GM21576 (cell line): ENCODE data around the gene FRMD5.
A peak's percentile ranks its signal among the peaks of the same experiment; 100 is the strongest.
"Not testable (repeated sequence)": the region's sequence is repeated elsewhere in the genome, so short reads cannot be mapped to it uniquely, and the experiment has no call there.

Source experiments
- ATAC-seq: cut with Tn5 transposase; IDR thresholded peaks from one replicate; pipeline ENCODE4 v1.9.1; 2021; ENCODE audit warnings: mild to moderate bottlenecking, moderate library complexity; ENCODE audit not compliant: unreplicated experiment

FRMD5 gene

GRCh38 chr15:44195151-44195740, at the start of gene FRMD5:
Gene FRMD5 (minus strand): TSS chr15:44195271.
- ATAC-seq: peak; percentile 90

- no peak for ATAC-seq
Measured at GRCh38 chr15:44243829-44244228, 48.8 kb upstream of the FRMD5 start.

- no peak for ATAC-seq
Measured at GRCh38 chr15:44243141-44243540, 48.1 kb upstream of the FRMD5 start.

GRCh38 chr15:44231842-44232241, 36.8 kb upstream of the FRMD5 start:
- ATAC-seq: no peak

GRCh38 chr15:44229301-44229700, 34.2 kb upstream of the FRMD5 start:
- ATAC-seq: not testable (repeated sequence)

- ATAC-seq: no peak
Measured at GRCh38 chr15:44227584-44227983, 32.5 kb upstream of the FRMD5 start.

GRCh38 chr15:44227001-44227400, 31.9 kb upstream of the FRMD5 start:
- ATAC-seq: not testable (repeated sequence)

GRCh38 chr15:44222478-44222877, 27.4 kb upstream of the FRMD5 start:
- ATAC-seq: no peak

- no peak for ATAC-seq
Measured at GRCh38 chr15:44219073-44219472, 24.0 kb upstream of the FRMD5 start.

- no peak for ATAC-seq
Measured at GRCh38 chr15:44216958-44217357, 21.9 kb upstream of the FRMD5 start.

GRCh38 chr15:44215594-44215993, 20.5 kb upstream of the FRMD5 start:
- ATAC-seq: no peak

GRCh38 chr15:44208956-44209355, 13.9 kb upstream of the FRMD5 start:
- no peak for ATAC-seq

- ATAC-seq: no peak
Measured at GRCh38 chr15:44207643-44208042, 12.6 kb upstream of the FRMD5 start.

- ATAC-seq: no peak
Measured at GRCh38 chr15:44199393-44199792, 4.3 kb upstream of the FRMD5 start.

- ATAC-seq: peak; percentile 33
Measured at GRCh38 chr15:44194323-44195150, 534 bp downstream of the FRMD5 start.

GRCh38 chr15:44193651-44194322, 1.3 kb downstream of the FRMD5 start:
- no peak for ATAC-seq

- ATAC-seq: no peak
Measured at GRCh38 chr15:44188795-44189194, 6.3 kb downstream of the FRMD5 start.

GRCh38 chr15:44186705-44187104, 8.4 kb downstream of the FRMD5 start:
- no peak for ATAC-seq

GRCh38 chr15:44183363-44183762, 11.7 kb downstream of the FRMD5 start:
- ATAC-seq: no peak

- no peak for ATAC-seq
Measured at GRCh38 chr15:44181410-44181809, 13.7 kb downstream of the FRMD5 start.

- ATAC-seq: no peak
Measured at GRCh38 chr15:44177139-44177538, 17.9 kb downstream of the FRMD5 start.

- ATAC-seq: no peak
Measured at GRCh38 chr15:44173813-44174212, 21.3 kb downstream of the FRMD5 start.
